Gastrocnemius medialis (tissue), 4 donors: ENCODE data around the gene SSX2IP.

Experiments
- CTCF ChIP-seq, 5 experiments: fragments of 450-650 bp in 3 of 5; fragments of 200-600 bp in 2 of 5; sonication (generic) in 2 of 5; IDR thresholded peaks in 4 of 5; conservative IDR thresholded peaks in 1 of 5; 1 replicate in 4 of 5; 2 replicates in 1 of 5; pipeline ENCODE4 v1.5.1; 2016 to 2019; ENCODE audit warnings: antibody characterized with exemption in 5 of 5, mild to moderate bottlenecking in 3 of 5, moderate library complexity in 3 of 5
- POLR2A ChIP-seq, 2 donors: fragments of 450-650 bp; IDR thresholded peaks; one replicate each; pipeline ENCODE4 v1.6.1; 2017; ENCODE audit warnings: antibody characterized with exemption in 2 of 2, mild to moderate bottlenecking in 2 of 2, moderate library complexity in 2 of 2

DNA sequence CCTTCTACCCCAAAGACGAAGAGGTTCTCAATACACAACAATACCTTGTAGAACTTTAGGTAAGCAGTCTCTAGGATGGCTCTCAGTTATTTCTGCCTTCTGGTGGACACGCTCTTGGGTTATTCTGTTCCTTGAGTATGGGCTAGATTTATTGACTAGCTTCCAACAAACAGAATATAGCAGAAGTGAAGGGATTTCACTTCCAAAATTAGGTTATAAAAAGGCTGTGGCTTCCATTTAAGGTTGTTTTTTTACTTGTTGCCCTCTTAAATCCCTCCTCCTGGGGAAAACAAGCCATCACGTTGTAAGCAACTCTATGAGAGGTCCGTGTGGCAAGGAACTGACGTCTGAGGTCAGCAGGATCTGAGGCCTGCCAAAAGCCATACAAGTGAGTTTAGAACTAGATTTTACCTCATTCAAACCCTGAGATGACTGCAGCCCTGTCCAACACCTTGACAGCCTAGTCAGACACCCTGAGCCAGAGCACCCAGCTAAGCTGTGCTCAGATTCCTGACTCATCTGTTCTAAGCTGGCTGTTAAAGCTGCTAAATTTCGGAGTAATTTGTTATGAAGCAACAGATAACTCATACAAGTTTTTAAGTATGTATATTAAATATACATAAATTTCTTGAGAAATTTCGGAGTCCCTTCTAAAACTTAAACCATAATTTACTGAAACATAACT is 12.7 kb downstream of the SSX2IP start:
- TF ChIP-seq CTCF (IDR thresholded peaks at IDR 0.05 in 4 of 5, conservative IDR thresholded peaks at IDR 0.05 in 1 of 5) (no peak), POLR2A (IDR thresholded peaks at IDR 0.05) (no peak)
